Astrocyte (in vitro differentiated cells and primary cell): Measurements from ENCODE around the gene IQGAP3.

ENCODE experiments used
- CTCF ChIP-seq: IDR thresholded peaks from 2 replicates; pipeline ENCODE4 v1.5.1; 2011; ENCODE audit warnings: low read depth, mild to moderate bottlenecking, inconsistent platforms, low read length, moderate library complexity; ENCODE audit not compliant: insufficient read depth
- EZH2 ChIP-seq: IDR thresholded peaks from 2 replicates; pipeline ENCODE4 v1.6.1; 2012; ENCODE audit warnings: mild to moderate bottlenecking, low read length, inconsistent platforms; ENCODE audit not compliant: insufficient read depth

DNA sequence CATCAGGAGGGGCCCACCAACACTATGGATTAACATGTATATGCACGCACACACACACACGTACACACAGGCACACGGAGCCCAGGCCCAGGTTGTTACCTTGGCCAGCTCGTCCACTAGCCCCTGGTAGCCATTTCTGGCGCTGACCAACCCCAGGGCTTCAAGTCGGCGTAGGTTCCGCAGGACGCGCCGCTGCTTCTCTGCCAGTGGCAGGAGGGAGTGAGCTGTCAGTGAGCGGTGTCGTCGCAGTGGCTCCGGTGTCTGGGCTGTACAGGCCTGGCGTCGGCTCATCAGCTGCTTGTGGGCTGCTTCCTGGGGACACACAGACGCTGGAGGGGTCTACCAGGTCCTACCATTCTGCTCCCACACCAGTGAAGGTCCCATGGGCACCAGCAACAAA, 42.4 kb downstream of the IQGAP3 start:
- TF ChIP-seq CTCF (no peak), EZH2 (no peak)
